Measurements from ENCODE around the gene ERC2. TPM values are rescaled to one million over a fixed set of nuclear protein-coding genes. Genes with fewer than 3 reads are reported as not detected.

The ERC2 gene
- total RNA-seq, 1 experiment from 2014 or later, result 0.90 TPM

DNA sequence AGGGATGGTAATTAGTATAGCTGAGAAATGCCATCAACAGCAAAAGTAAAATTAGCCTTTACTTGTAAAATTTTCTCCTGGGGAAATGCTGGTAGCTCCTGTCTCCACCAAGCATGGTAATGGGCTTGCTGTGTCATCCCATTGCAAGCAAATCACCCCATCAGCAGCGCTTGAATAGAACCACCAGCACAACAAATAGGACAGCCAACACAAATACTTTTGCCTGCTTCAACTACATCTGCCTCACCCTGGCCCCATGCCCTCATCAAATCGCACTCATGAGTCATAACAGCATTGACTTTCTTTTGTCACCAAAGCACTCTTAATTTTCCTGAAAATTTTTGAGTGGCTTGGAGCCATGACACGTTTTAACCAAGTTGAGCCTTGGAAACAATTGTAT is 52.6 kb downstream of the ERC2 start:
- intact Hi-C loops (cut with micrococcal nuclease; ENCODE audit: unreplicated experiment), result no loop called here
- Histone ChIP-seq H3K27me3 (replicated peaks; ENCODE audit: insufficient read depth, low read depth, low read length, poor library complexity) (no peaks in the 10 kb centered on the region), H3K9me3 (ENCODE audit: low read depth, low read length, poor library complexity, severe bottlenecking) (no peaks in the 10 kb centered on the region), H3K4me1 (ENCODE audit: insufficient read depth, low read length, poor library complexity, severe bottlenecking) (no peaks in the 10 kb centered on the region), H3K4me3 (ENCODE audit: low read depth, low read length, poor library complexity, severe bottlenecking) (no peak overlapping the region), H3K27ac (ENCODE audit: low read depth, low read length, poor library complexity, severe bottlenecking) (no peak overlapping the region), H3K36me3 (ENCODE audit: insufficient read depth, low read length, poor library complexity, severe bottlenecking) (no peaks in the 10 kb centered on the region)
- CTCF ChIA-PET, result no interaction called here
- no peak for TF ChIP-seq CTCF (conservative IDR thresholded peaks at IDR 0.05; ENCODE audit: low read depth, low read length)
- no peak for TF ChIP-seq EZH2 (IDR thresholded peaks at IDR 0.05; ENCODE audit: borderline replicate concordance, low read depth, low read length, poor library complexity, severe bottlenecking)
- no peak for DNase-seq (ENCODE audit: low spot score)
- POLR2A ChIA-PET (ENCODE audit: low non-redundant PET), result no interaction called here
- BruUV-seq (replicated peaks), result no TSS peak

- POLR2A ChIA-PET (ENCODE audit: low non-redundant PET), result no interaction called here
- CTCF ChIA-PET, result no interaction called here
Observed at GRCh38 chr3:56413911-56414310, 54.4 kb downstream of the ERC2 start.

GRCh38 chr3:56411166-56411565 is 57.1 kb downstream of the ERC2 start:
- Histone ChIP-seq H3K27me3 (replicated peaks; ENCODE audit: insufficient read depth, low read depth, low read length, poor library complexity) (no peaks in the 10 kb centered on the region), H3K4me1 (ENCODE audit: insufficient read depth, low read length, poor library complexity, severe bottlenecking) (no peaks in the 10 kb centered on the region), H3K27ac (ENCODE audit: low read depth, low read length, poor library complexity, severe bottlenecking) (no peak overlapping the region), H3K9me3 (ENCODE audit: low read depth, low read length, poor library complexity, severe bottlenecking) (no peaks in the 10 kb centered on the region), H3K4me3 (ENCODE audit: low read depth, low read length, poor library complexity, severe bottlenecking) (no peak overlapping the region), H3K36me3 (ENCODE audit: insufficient read depth, low read length, poor library complexity, severe bottlenecking) (no peaks in the 10 kb centered on the region)
- CTCF ChIA-PET, result no interaction called here
- intact Hi-C loops (cut with micrococcal nuclease; ENCODE audit: unreplicated experiment), result no loop called here
- POLR2A ChIA-PET (ENCODE audit: low non-redundant PET), result interaction anchor here (0.7 kb wide), 1 partner anchor 497 kb away, joined by 5 read pairs; no protein-coding TSS in a partner anchor
- no peak for DNase-seq (ENCODE audit: low spot score)
- no TSS peak for BruUV-seq (replicated peaks)
- TF ChIP-seq EZH2 (IDR thresholded peaks at IDR 0.05; ENCODE audit: borderline replicate concordance, low read depth, low read length, poor library complexity, severe bottlenecking), result no peak
- no peak for TF ChIP-seq CTCF (conservative IDR thresholded peaks at IDR 0.05; ENCODE audit: low read depth, low read length)

More at GRCh38 chr3:56413911-56414310, 54.4 kb downstream of the ERC2 start:
- intact Hi-C loops (cut with micrococcal nuclease; ENCODE audit: unreplicated experiment), result no loop called here
- no peak for DNase-seq (ENCODE audit: low spot score)
- no TSS peak for BruUV-seq (replicated peaks)
- TF ChIP-seq CTCF (conservative IDR thresholded peaks at IDR 0.05; ENCODE audit: low read depth, low read length) (no peak), EZH2 (IDR thresholded peaks at IDR 0.05; ENCODE audit: borderline replicate concordance, low read depth, low read length, poor library complexity, severe bottlenecking) (no peak)
- no peaks in the 10 kb centered on the region for H3K9me3 ChIP-seq (ENCODE audit: low read depth, low read length, poor library complexity, severe bottlenecking)
- no peaks in the 10 kb centered on the region for H3K36me3 ChIP-seq (ENCODE audit: insufficient read depth, low read length, poor library complexity, severe bottlenecking)
- no peaks in the 10 kb centered on the region for H3K27me3 ChIP-seq (replicated peaks; ENCODE audit: insufficient read depth, low read depth, low read length, poor library complexity)
- no peak overlapping the region for H3K27ac ChIP-seq (ENCODE audit: low read depth, low read length, poor library complexity, severe bottlenecking)
- H3K4me3 ChIP-seq (ENCODE audit: low read depth, low read length, poor library complexity, severe bottlenecking), result no peak overlapping the region
- no peaks in the 10 kb centered on the region for H3K4me1 ChIP-seq (ENCODE audit: insufficient read depth, low read length, poor library complexity, severe bottlenecking)

Measured in A673 (cell line).